CD4-positive, alpha-beta T cell treated with Interferon gamma for 1 hour (primary cell): ENCODE measurements around the gene PCCB.
"Not testable (repeated sequence)": the region's sequence is repeated elsewhere in the genome, so short reads cannot be mapped to it uniquely, and the experiment has no call there.

Experiments used
- DNase-seq: peaks from one replicate; pipeline ENCODE4 v3.0.0-alpha.2; 2020

The PCCB gene

GRCh38 chr3:136263251-136263650, 13.1 kb downstream of the PCCB start:
- DNase-seq, result no peak

- not testable (repeated sequence) for DNase-seq
Measured at GRCh38 chr3:136266468-136267125, 16.5 kb downstream of the PCCB start.

GRCh38 chr3:136267235-136267634, 17.1 kb downstream of the PCCB start:
- DNase-seq, result no peak

GRCh38 chr3:136270179-136270578, 20.0 kb downstream of the PCCB start:
- DNase-seq, result no peak

- not testable (repeated sequence) for DNase-seq
Measured at GRCh38 chr3:136271626-136272025, 21.5 kb downstream of the PCCB start.

- DNase-seq, result no peak
Measured at GRCh38 chr3:136276049-136276755, 26.1 kb downstream of the PCCB start.

GRCh38 chr3:136277115-136277514, 27.0 kb downstream of the PCCB start:
- DNase-seq, result no peak

- no peak for DNase-seq
Measured at GRCh38 chr3:136277634-136278033, 27.5 kb downstream of the PCCB start.

GRCh38 chr3:136279092-136279491, 29.0 kb downstream of the PCCB start:
- DNase-seq, result no peak

- no peak for DNase-seq
Measured at GRCh38 chr3:136280961-136281360, 30.8 kb downstream of the PCCB start.

- no peak for DNase-seq
Measured at GRCh38 chr3:136281966-136282520, 31.9 kb downstream of the PCCB start.

GRCh38 chr3:136283627-136284026, 33.5 kb downstream of the PCCB start:
- DNase-seq, result no peak

- DNase-seq, result no peak
Measured at GRCh38 chr3:136291302-136291701, 41.2 kb downstream of the PCCB start.

- no peak for DNase-seq
Measured at GRCh38 chr3:136292500-136292899, 42.4 kb downstream of the PCCB start.

- no peak for DNase-seq
Measured at GRCh38 chr3:136293279-136293678, 43.1 kb downstream of the PCCB start.

- DNase-seq, result no peak
Measured at GRCh38 chr3:136294176-136294575, 44.0 kb downstream of the PCCB start.

- no peak for DNase-seq
Measured at GRCh38 chr3:136296960-136297359, 46.8 kb downstream of the PCCB start.

- DNase-seq, result no peak
Measured at GRCh38 chr3:136297826-136298225, 47.7 kb downstream of the PCCB start.

GRCh38 chr3:136300444-136300843, 50.3 kb downstream of the PCCB start:
- no peak for DNase-seq

- DNase-seq, result no peak
Measured at GRCh38 chr3:136305879-136306278, 55.7 kb downstream of the PCCB start.

GRCh38 chr3:136311261-136311660, 61.1 kb downstream of the PCCB start:
- DNase-seq, result no peak

- no peak for DNase-seq
Measured at GRCh38 chr3:136311968-136312367, 61.8 kb downstream of the PCCB start.

GRCh38 chr3:136326316-136326715, 76.2 kb downstream of the PCCB start:
- DNase-seq, result no peak

GRCh38 chr3:136327671-136328070, 77.5 kb downstream of the PCCB start:
- no peak for DNase-seq
